ENCODE measurements around the gene RPA4. TPM values are rescaled to one million over a fixed set of nuclear protein-coding genes. Genes with fewer than 3 reads are reported as not detected.

RPA4 gene
- total RNA-seq, 3 donors from 2014 or later = 0.16 to 0.52 (median 0.23) TPM

DNA sequence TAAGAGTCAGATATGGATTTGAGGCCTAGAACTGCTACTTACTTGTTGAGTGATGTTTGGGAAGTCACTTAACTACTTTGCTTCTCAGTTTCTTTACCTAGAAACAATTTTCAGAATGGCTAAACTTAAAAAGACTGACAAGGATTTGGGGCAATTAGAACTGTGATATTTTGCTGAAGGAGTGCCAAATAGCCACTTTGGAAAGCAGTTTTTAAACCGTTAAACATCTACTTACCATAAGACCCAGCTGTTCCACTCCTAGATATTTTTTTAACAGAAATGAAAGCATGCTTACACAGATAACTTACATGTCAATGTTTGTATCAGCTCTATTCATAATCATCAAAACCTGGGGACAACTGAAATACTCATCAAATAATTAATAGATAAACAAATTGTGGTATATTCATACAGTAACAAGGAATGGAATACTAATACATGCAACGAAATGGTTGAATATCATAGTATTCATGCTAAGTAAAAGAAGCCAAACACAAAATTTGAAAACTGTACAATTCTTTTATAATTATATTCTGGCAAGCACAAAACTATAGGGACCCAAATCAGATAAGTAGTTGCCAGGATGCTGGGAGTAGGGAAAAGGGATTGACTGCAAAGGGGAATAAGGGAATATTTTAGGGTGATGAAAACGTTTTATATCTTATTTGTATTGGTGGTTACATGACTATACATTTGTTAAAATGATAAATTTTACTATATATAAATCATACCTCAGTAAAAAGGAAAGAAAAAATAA, 24.0 kb downstream of the RPA4 start:
- ATAC-seq (no peak), DNase-seq (no peak)
- no peaks in the 10 kb centered on the region for H3K27me3 Mint-ChIP-seq (ENCODE audit: low read depth)
- peaks cover 4% of the 10 kb centered on the region for H3K36me3 Mint-ChIP-seq (ENCODE audit: insufficient read depth)
- no peak overlapping the region for H3K4me3 Mint-ChIP-seq
- no peaks in the 10 kb centered on the region for H3K9me3 Mint-ChIP-seq
- no peaks in the 10 kb centered on the region for H3K4me1 Mint-ChIP-seq (ENCODE audit: low read depth)

DNA sequence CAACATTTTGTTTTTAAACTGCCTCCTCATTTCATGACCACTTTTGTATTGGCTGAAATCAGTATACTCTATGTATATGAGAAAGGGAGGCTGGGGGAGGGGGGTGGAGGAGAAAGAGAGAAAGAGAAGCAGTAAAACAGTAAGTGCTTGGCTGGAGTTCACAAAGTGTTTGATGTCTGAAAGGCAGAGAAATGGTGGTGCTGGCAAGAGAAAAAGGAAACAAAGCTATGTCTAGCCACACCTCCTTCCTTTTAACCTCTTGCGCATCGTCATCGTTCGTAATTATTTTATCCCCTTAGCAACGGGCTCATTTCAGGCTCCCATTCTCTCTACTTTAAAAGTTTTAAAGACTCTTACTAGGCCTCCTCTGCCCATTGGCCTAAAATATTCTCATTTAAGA, 25.6 kb downstream of the RPA4 start:
- H3K4me1 Mint-ChIP-seq (ENCODE audit: low read depth) = no peaks in the 10 kb centered on the region
- H3K36me3 Mint-ChIP-seq (ENCODE audit: insufficient read depth) = peaks cover 4% of the 10 kb centered on the region
- DNase-seq (no peak), ATAC-seq (no peak)
- no peaks in the 10 kb centered on the region for H3K27me3 Mint-ChIP-seq (ENCODE audit: low read depth)
- H3K9me3 Mint-ChIP-seq = no peaks in the 10 kb centered on the region
- H3K4me3 Mint-ChIP-seq = no peak overlapping the region

- H3K9me3 Mint-ChIP-seq = no peaks in the 10 kb centered on the region
- no peak for ATAC-seq
- H3K36me3 Mint-ChIP-seq (ENCODE audit: insufficient read depth) = peaks cover 8% of the 10 kb centered on the region
- no peaks in the 10 kb centered on the region for H3K27me3 Mint-ChIP-seq (ENCODE audit: low read depth)
- H3K4me3 Mint-ChIP-seq = no peak overlapping the region
- no peak for DNase-seq
- H3K4me1 Mint-ChIP-seq (ENCODE audit: low read depth) = no peaks in the 10 kb centered on the region
Observed at GRCh38 chrX:96918864-96919263, 35.2 kb downstream of the RPA4 start.

DNA sequence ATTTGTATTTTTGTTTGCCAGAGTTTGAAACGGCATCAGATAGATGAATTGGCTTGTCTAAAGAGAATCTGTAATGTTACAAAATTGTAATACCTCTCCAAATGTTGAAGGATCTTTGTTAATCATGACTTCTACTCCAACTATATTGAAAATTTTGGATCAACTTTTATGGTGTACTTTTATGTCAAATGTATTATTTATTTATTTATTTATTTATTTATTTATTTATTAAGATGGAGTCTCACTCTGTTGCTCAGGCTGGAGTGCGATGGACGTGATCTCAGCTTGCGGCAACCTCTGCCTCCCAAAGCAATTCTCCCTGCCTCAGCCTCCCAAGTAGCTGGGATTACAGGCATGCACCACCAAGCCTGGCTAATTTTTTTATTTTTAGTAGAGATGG, 36.0 kb downstream of the RPA4 start:
- peaks cover 8% of the 10 kb centered on the region for H3K36me3 Mint-ChIP-seq (ENCODE audit: insufficient read depth)
- DNase-seq = no peak
- no peaks in the 10 kb centered on the region for H3K27me3 Mint-ChIP-seq (ENCODE audit: low read depth)

GRCh38 chrX:96924581-96924980, 40.9 kb downstream of the RPA4 start:
- DNase-seq (no peak), ATAC-seq (no peak)
- Mint-ChIP-seq H3K4me1 (ENCODE audit: low read depth) (no peaks in the 10 kb centered on the region), H3K36me3 (ENCODE audit: insufficient read depth) (peaks cover 10% of the 10 kb centered on the region), H3K27me3 (ENCODE audit: low read depth) (no peaks in the 10 kb centered on the region), H3K9me3 (no peaks in the 10 kb centered on the region), H3K4me3 (no peak overlapping the region)

More for the DNA sequence above, 36.0 kb downstream of the RPA4 start:
- no peaks in the 10 kb centered on the region for H3K4me1 Mint-ChIP-seq (ENCODE audit: low read depth)
- no peak overlapping the region for H3K4me3 Mint-ChIP-seq
- no peak for ATAC-seq
- H3K9me3 Mint-ChIP-seq = no peaks in the 10 kb centered on the region

DNA sequence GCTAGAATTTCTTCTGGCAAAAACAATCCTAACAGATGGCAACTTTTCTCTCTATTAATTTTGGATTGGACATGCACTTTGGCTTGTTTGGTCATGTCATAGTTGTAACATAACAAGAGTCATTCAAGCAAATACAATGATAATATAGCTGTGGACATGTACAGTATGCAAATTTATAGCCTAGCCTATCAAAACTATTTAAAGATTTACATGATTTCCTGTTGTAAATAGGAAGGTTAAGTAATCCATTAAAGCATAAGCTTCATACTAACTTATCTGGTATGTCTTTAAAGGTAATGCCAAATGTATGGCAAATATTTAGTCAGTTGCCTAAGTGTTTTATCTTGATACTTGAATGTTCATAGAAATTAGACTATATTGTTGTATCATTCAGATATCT, 45.3 kb downstream of the RPA4 start:
- peaks cover 7% of the 10 kb centered on the region for H3K36me3 Mint-ChIP-seq (ENCODE audit: insufficient read depth)
- H3K27me3 Mint-ChIP-seq (ENCODE audit: low read depth) = no peaks in the 10 kb centered on the region
- no peak overlapping the region for H3K4me3 Mint-ChIP-seq
- ATAC-seq = no peak
- no peak for DNase-seq
- no peaks in the 10 kb centered on the region for H3K4me1 Mint-ChIP-seq (ENCODE audit: low read depth)
- no peaks in the 10 kb centered on the region for H3K9me3 Mint-ChIP-seq

Other genes with a start within 250 kb of the RPA4 start
- 1 to 10 TPM; 4.4 to 4.8 (median 4.4) TPM for gene DIAPH2, start 199.1 kb upstream of the RPA4 start, total RNA-seq

Data from activated T-cell treated with anti-CD3 and anti-CD28 coated beads, Interleukin-2, amount 50 U/mL, for 4 hours (primary cell).